Fibroblast of upper back skin (primary cell): ENCODE measurements around the gene SLCO2A1.

Experiments used
- DNase-seq: peaks from one replicate; pipeline ENCODE4 v3.0.0-alpha.2; 2013

Gene SLCO2A1

DNA sequence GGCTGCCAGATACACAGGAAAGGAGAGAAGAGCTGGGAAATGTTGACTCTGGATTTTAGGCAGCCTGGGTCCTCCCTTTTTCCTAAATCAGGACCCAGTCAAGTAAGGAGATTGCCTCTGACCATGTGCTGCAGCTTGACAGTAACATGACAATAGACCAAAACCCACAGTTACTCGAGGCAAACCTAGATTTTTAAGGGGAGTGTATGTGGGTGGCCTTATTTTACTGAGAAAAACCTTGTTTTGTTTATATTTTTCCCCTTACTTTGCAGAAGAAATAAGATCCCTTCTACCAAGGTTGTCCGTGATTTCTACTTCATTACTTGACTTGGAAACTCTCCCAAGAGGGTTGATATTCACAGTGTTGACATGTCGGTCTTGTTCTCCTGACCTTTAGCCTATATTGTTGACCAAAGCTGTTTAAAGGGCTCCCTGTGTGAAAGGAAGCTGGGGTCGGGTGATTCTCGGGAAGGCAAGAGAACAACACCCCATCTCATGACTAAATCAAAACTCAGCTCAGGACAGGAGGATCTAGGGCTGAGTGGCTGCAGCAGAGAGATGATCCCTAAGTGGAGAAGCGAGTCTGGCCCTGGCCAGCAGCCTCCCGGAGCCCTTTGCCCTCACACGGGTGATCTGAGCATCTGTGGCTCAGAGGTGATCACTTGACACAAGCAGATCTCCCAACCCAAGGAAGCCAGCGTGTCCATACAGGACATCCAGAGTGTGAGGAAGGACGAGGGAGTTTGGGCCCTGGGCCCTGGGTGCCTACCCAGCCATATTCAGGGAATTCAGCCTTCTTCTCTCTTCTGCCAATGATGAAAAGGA lies 31.0 kb upstream of the SLCO2A1 start:
- no peak for DNase-seq

DNA sequence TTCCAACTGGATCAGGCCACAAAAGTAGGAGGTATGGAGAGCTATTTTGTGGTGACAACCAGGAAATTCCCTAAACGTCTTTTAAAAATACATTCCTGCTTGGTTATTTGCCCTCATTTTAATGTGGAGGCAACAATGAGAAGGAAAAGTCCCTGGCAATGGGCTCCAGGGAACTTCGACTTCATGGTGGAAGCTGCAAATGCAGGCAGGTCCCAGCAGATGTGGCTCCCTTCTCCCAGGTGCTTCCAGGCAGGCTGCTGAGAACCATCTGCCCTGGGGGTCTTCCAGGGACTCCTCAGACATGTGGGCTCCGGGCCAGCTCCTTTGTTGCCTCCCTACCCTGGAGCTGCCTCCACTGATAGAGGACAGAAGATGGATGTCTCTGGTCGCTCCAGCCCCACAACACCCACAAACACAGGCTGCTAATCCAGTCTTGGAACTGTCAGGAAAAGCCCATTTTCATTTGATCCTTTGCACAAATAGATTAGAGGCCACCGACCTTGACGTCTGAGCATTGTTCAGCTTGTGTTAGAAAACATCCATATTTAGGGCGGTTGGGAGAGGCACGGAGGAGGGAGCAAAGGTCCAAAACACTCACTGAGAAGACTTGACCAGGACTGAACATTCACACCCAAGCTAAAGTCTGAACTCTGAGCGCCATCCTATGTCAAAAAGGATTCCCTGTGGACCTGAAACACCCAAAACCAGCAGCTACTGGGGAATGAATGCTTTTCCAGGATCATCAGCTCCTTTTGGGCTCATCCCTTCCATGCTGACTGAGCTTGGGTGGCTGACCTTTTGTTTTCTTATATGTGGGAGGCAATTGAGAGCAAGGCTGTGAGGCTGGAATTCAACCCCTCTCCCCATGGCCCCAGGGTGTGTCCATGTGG lies 30.2 kb upstream of the SLCO2A1 start:
- DNase-seq: peak; percentile 41

DNA sequence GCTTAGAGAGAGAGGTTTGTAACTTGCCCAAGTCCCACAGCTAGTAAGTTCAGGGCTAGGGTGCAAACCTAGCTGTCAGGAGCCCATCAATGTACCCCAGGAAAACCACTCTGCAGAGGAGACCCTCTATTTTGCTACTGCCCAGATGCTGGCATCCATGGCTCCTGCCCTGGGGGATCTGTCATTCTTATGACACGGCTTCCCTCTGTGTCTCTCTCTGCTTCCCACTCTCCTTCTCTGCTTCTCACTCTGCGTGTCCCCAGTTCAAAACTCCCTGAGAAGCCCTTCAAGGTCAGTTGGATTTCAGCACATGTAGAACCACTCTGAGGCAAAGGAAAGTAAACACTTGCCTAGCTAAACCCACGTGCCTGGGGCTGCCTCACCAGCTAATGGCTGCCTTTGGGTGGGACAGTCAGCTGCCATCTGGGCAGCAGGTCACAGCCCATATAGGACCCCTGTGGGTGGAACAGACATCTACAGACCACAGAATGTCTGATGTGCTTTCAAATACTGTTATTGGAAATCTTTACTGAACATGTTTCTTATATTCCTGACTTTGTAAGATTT lies 29.4 kb upstream of the SLCO2A1 start:
- no peak for DNase-seq

DNA sequence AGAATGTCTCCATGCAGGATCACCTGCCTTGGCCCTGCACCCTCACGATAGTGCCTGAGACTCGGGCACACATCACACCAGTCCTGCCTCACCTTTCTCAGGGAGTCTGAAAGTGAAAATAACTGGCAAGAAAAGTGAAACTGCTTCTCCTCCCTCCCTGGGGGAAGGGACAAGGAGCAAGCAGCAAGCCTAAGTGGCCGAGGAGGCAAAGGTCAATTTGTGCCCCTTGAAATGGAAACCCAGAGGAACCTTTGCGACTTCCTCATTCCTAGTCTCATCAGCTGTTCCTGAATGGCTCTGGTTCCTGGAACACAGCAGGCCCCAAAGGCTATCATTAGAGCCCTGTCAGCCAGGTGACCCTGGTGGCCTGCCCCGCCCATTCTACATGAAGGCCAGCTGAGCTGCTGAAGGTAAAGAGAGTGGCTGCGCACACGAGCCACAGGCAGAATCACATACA lies 28.0 kb upstream of the SLCO2A1 start:
- DNase-seq: no peak

DNA sequence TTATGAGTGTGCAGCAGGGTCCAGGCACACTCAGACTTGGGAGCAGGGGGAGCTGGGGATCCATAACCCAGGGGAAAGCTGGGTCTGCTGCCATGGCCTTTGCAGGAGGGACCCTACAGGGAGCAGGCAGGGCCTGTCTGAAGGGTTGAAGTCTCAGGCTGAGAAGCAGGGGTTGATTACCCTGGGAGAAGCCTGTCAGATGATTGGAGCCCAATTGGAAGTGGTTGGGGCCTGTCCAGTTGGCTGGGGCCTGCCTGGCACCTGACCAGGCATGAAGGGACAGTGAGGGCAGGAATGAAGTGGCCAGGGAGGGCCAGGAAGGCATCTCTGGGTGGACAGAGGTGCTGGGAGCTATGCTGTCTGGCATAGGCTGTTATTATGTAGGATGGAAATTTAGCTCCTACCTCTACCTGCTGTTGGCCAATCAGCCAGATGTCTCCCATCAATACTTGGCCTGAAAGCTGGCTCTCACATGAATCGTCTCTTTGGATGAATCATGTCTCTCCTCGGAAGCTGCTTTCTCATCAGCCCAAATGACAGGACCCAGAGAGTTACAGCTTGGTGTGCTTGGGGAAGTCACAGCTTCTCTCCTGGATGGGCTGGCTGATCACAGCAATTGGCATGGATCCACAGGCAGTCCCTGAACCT lies 27.4 kb upstream of the SLCO2A1 start:
- peak; percentile 59 for DNase-seq

DNA sequence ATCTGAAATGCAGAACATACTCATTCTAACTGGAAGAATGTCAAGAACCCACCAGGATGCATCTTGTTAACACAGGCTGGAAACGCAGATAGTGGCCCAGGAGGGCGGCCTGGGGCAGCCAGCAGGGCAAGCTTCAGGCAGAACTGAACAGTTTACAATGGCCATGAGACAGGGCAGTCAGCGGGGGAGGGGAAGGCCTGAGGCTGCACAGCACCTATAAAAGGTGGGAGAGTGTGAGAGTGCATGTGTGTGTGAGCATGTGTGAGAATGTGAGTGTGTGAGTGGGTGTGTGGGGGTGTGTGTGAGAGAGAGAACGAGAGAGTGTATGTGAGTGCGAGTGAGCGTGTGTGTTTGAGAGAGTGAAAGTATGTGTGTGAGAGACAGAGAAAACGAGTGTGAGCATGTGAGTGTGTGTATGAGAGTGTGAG lies 26.8 kb upstream of the SLCO2A1 start:
- DNase-seq: no peak

DNA sequence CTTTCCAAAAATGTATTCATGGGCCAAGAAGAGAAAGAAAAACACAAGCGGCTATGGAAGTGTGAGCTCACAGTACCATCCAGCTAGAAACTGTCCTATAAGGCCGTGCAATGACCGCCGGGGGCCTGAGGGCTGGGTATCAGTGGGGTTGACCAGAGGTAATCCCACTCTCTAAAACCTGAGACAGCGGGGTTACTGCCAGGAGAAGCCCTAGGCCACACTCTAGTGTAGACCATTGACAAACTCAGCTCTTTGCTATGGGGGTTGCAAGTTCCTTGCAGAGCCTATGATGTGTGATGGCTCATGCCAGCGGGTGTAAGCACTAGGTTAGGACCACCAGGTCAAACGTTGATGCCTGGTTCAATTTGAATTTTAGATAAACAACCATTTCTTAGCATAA lies 25.9 kb upstream of the SLCO2A1 start:
- DNase-seq: no peak

DNA sequence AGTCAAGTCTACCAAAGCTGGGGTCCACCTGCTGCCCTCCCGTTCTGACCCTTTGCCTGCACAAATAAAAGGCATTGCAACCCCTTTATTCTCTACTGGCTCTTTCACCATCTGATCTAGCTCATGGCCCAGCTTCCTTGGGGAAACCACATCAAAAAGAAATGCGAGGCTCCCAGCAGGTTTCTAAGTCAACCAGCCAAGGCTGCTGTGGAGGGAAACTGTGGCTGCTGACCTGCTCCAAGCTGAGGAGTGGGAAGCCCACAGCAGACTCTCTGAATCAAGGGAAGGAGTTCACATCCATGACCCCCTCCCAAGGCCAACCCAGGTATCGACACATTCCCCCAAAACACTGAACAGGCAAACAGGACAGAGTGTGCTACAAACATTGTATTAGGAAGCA lies 25.2 kb upstream of the SLCO2A1 start:
- DNase-seq: no peak

DNA sequence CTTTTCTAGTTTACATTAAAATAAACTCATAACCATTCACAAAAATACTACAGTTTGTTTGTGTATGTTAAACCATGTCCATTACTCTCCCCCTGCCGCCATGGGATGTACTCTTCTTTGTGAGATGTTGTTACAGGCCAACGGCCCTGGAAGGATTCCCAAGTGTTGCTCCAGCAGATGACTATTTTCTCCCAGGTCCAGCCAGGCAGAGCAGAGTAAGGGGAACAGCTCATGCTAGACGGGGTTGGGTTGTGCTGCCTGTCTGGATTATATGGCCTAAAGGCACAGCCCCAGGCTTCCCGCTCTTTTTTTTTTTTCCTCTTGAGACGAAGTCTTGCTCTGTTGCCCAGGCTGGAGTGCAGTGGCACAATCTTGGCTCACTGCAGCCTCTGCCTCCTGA lies 24.5 kb upstream of the SLCO2A1 start:
- no peak for DNase-seq

DNA sequence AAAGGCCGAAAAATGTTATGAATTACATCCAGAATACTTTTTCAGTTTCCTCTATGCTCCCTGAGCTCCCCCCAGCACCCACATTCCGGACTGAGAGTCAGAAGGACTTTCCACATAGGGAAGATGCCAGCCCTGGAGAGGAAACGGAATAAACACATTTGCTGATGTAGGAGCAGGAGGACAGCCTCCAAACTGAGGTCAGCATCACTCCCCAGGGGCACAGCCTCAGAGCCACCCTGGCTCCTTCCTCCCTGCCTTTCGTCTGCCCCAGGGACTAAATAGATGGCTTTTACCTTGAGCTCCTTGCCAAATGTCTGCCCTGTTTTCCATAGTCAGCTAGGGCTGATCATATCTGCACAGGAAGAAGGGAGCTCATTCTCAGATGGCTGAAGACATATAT lies 22.6 kb upstream of the SLCO2A1 start:
- DNase-seq: no peak

DNA sequence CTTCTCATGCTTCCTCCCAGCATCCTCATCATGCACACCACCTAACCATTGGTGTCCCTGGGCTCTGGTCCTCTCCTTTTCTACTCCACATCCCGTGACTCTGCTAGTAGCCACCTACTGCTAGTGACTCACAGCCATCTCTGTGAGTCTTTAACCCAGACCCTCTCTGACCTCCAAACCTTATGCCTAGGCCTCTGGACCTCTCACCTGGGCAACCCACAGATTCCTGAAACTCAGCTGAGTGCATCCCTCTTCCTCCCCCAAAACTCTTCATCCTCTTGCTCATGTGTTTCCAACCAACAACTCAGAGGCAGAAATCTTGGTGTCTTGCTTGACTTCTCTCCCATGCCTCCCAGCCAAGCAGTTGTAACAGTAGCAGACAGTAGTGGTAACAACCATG lies 20.0 kb upstream of the SLCO2A1 start:
- no peak for DNase-seq

DNA sequence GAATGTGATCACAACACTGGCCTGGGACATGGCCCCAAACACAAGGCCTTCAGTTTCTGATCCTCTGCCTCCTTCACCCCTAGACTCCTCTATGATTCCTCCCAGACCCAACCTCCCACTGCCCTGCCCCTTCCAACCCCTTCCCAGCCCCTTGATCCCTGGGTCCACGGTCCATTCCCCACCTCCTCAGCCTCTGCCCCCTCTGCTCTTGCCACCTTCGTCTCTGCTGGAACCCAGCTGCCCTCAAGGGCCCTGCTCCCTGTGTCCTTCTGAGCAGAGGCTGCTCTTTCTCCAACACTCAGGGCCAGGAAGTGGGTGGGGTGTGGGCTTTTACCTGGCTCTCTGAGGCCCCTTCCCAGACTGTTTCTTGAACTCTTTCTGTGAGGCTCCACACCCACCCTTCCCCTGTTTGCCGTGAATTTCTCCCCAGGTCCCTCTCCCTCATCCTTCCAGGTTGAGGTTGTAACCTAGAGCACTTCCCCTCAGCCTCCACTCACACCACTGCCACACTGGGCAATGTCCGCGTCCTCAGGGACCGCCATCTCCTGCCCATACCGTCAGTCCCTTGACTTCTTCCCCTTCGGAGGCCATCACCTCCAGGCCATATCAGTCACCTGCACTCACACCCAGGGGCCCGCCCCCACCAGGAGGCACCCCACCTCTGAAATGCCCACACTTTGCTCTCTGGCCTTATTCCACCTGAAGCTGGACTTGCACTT lies 18.7 kb upstream of the SLCO2A1 start:
- no peak for DNase-seq

DNA sequence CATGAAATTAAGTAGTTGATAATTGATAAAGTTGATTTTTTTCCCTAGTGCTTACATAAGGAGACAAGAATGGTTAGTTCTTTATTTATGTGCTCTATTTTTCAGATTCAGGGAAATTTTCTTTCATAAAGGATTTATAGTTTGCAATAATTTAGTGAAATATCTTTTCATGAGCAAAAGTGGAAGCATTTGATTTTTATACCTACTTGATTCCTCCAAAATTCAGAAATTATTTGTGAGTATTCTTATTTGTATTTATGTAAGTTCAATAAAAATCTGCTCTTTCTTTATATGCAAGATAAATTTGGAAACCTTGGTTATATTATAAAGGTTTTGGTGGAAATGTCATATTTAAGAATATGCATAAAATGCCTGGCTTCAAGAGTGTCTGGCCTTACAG lies 14.7 kb upstream of the SLCO2A1 start:
- no peak for DNase-seq

DNA sequence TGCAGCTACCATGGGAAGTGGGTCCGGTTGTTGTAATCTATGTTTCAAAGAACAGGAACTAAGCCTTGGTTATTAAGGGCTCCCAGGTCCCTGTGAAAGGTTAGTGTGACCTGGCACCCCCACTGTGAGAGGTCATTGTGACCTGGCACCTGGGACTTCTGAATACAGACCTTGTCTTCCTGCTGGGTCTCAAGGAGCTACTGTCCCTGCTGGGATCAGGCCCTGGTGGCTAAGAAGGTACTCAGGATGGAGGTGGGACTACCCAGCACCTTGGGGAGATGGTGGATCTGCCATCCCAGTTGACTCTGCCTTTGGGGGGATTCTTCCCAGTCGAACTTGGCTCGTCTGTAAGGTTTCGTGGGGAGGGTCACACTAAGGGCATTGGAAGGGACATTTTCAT lies 10.3 kb upstream of the SLCO2A1 start:
- no peak for DNase-seq

DNA sequence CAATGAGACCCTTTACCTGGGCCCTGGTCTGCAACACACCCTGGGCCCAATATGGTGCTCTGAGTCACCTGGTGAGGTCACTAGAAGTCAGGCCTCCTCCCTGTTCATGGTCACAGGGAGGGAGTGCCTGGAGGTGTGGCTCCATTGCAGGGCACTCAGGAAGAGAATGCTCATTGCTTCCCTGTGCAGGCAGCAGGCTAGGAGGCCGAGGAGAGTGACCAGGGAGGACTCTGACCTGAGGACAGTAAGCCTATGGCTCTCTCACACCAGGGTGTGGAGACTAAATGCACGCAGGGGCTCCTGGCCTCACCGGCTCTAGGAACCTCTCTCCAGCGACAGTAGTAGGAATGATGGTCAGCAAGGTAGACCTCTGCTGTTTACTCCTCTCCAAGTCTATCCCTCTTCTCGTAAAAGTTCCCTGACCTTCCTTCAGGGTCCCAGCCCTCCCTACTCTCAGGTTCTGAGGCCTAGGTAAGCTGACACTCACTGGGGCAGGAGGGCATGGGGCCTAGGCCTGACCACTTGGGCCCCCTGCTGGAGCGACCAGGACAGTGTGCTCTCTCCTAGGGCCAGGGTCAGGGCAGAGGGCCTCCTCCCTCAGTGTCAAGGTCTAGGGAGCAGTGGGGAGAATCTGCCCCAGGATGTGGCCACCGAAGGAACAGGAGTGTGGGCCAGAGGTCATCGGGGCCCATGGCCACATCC lies 9.6 kb upstream of the SLCO2A1 start:
- no peak for DNase-seq

DNA sequence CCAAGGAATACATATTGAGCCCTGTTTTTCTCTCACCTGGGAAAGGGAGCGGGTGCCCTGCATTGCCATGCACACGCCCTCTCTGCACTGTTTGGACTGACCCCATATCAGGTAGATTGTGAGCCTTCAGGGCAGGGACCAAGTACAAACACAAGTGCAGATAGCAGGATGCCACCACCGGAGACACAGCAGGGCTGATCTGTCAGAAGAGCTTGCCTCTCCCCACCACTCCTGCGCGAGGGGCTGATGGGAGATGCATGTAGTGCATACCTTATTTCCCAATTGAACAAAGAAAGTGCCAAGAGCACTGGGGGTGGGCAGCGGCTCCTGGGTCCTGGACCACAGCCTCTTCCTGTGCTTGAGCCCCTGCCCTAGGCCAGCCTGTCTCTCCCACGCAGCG lies 9.0 kb upstream of the SLCO2A1 start:
- no peak for DNase-seq

DNA sequence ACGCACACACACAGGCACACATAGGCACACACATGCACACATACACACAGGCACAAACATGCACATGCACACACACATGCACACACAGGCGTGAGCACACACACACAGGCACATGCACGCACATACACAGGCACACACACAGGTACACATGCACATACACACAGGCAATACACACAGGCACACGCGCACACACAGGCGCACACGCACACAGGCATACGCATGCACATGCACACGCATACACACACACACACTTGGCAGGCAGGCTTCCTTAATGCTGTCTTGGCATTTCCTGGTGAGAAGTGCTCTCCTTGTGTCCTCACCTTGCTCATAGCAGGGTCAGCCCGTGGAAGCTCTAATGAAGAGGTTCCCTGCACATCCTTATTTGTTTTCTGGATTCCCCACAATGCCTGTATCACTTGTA lies 8.4 kb upstream of the SLCO2A1 start:
- DNase-seq: no peak

DNA sequence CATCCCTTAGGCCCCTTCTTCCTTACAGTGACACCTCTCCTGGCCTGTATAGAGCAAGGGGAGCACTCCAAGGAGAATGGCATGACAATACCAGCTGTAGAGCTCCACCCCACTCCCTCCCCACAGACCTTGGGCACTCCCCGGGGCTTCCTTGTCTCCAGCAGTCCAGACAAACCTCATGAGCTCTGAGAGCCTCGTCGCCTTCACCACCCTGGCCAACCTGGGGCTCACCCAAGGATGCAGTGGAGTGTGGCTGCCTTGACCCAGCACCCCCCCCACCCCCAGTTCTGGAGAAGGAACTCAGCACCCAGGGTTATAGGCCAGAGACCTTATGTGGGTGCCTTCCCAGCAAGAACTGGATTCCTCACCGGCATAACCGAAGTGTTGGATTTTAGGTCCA lies 7.4 kb upstream of the SLCO2A1 start:
- no peak for DNase-seq

DNA sequence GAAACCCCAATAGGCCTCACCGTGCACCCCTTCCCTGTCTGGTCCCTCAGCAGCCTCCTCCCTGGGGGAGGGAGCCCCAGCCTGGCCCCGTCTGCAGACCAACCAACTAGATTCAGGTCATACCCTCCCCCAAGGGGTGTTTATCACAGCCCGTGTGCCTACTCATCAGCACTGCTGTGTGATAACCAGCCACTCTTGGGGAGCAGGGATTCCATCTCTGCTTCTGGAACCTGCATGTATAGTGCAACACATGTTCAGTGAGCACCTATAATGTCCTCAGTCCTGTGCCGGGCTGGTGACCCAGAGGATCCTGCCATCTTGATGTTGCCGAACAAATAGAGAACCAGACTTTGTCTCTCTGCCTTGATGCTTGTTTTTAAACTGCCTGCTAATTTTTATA lies 6.6 kb upstream of the SLCO2A1 start:
- DNase-seq: no peak

DNA sequence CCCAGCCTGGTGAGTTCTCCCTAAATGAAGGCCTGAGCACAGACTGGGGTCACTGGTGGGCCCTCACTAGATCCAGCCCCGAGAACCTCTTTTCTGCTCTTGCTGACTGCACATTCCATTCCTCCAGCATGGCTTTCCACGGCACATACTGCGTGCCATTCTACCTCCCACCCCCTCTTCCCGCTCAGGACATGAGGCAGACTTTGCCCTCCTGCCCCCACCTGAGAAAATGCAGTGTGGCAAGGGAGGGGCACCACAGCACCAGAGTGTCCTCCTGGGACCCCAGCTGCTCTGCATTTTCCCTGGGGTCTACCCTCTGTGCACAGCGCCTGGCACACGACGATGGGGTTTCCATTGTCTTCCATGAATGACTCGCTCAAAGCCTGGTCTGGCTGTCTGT lies 6.1 kb upstream of the SLCO2A1 start:
- no peak for DNase-seq

DNA sequence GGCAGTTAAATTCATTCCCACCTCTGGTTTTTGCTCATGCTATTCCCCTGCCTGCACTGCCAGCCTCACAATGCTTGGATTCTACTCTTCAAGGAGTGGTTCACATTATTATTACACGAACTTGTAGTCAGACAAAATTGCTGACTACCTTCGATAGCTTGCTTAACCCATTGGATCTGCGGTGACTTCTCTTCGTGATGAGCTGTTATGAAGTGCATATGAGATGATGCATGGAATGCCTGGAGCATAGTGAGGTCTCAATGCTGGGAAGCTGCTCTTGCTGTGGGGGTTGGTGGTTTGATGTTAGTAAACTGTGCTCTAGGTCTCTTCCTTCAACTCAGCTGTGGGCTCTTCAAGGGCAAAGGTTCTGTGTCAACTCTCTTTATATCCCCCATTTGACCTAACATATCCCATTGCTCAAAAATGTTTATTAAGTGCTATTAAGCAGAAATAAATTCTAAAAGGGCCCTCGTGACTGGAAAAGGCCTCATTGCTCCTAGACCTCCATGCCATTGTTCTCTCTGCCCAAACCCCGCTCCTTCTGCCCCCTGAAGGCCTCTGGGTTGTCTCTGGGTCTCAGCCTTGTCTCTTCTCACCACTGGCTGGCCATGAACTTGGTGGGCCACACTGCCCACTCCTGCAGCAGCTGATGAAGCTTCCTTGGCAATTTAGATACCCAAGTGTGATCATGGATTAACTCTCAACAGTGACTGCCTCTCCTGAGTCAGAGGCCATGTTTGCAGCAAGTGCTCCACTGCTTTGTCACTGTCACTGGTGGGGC lies 4.5 kb upstream of the SLCO2A1 start:
- peak; percentile 68 for DNase-seq
